ENCODE results near the gene NPAS3.

Gene NPAS3

DNA sequence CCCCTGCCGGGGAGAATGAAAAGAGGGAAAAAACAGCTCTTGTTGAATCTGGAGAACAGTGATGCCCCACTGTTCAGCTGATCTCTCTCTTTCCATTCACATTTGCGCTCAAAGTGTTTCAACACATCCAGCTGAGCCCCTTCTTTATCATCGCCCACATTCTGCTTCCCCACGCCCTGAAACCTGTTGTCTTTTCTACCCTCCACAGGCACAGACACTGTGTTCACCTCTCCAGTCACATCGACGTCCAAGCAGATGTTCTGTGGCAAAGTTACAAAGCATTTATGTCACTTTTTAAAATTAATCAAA, 673.5 kb downstream of the NPAS3 start:
- TF ChIP-seq GATA3 (IDR thresholded peaks at IDR 0.05; ENCODE audit: low read depth, low read length) = no peak
- TF ChIP-seq GATA2 (IDR thresholded peaks at IDR 0.05; ENCODE audit: low read depth, low read length) = no peak

GRCh38 chr14:33617154-33617553, 678.5 kb downstream of the NPAS3 start:
- TF ChIP-seq GATA2 (IDR thresholded peaks at IDR 0.05; ENCODE audit: low read depth, low read length) (no peak), GATA3 (IDR thresholded peaks at IDR 0.05; ENCODE audit: low read depth, low read length) (no peak)

DNA sequence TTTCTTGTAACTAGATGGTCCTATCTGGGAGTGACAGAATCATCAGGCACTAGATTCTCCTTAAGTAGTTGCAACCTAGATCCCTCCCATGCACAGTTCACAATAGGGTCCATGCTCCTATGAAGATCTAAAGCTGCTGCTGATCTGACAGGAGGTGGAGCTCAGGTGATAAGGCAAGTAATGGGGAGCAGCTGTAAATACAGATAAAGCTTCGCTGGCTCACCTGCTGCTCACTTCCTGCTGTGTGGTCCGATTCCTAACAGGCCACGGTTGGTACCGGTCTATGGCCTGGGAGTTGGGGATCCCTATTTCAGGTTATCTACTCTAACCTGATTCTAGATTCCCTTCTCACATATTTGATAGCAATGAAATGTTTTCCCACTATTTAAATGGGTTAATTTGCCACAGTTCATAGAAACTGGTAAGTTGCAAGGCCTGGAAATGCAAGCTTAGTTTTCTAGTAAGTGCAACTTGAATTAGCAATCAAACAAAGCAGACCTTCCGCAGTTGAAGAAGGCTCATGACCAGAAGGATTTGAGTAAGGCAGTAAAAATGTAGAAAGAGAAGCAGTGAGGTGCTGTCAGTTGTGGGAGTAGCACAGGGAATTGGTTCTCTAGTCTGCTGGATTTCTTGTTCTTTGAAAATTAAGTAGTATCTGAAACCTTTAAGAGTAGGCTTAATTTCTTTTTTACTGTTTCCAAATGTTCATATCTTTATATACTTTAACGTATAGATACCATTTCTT, 679.9 kb downstream of the NPAS3 start:
- TF ChIP-seq GATA2 (IDR thresholded peaks at IDR 0.05; ENCODE audit: low read depth, low read length) = no peak
- TF ChIP-seq GATA3 (IDR thresholded peaks at IDR 0.05; ENCODE audit: low read depth, low read length) = no peak

GRCh38 chr14:33622496-33622895, 683.8 kb downstream of the NPAS3 start:
- no peak for TF ChIP-seq GATA3 (IDR thresholded peaks at IDR 0.05; ENCODE audit: low read depth, low read length)
- TF ChIP-seq GATA2 (IDR thresholded peaks at IDR 0.05; ENCODE audit: low read depth, low read length) = no peak

- no peak for TF ChIP-seq GATA2 (IDR thresholded peaks at IDR 0.05; ENCODE audit: low read depth, low read length)
- TF ChIP-seq GATA3 (IDR thresholded peaks at IDR 0.05; ENCODE audit: low read depth, low read length) = no peak
Observed at GRCh38 chr14:33629792-33630191, 691.1 kb downstream of the NPAS3 start.

DNA sequence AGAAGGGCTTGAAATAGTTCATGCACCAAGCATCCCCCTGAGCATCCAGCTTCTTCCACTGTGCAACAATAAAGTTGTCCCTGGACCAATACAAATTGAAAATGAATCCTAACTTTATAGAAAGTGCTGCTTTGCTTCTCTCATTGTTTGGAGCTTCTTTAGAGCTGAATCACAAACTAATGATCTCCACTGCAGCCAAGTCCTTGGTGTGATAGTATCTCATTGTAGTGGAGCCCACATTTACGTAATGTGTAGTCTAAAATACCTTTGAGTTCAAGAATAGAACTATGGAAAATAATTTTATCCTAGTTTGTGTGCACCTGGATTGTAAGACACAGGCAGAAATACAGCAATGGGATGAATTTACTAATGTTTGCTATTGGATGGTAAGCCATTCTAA, 692.3 kb downstream of the NPAS3 start:
- no peak for TF ChIP-seq GATA2 (IDR thresholded peaks at IDR 0.05; ENCODE audit: low read depth, low read length)
- TF ChIP-seq GATA3 (IDR thresholded peaks at IDR 0.05; ENCODE audit: low read depth, low read length) = no peak

GRCh38 chr14:33631441-33631840, 692.8 kb downstream of the NPAS3 start:
- no peak for TF ChIP-seq GATA3 (IDR thresholded peaks at IDR 0.05; ENCODE audit: low read depth, low read length)
- TF ChIP-seq GATA2 (IDR thresholded peaks at IDR 0.05; ENCODE audit: low read depth, low read length) = no peak

DNA sequence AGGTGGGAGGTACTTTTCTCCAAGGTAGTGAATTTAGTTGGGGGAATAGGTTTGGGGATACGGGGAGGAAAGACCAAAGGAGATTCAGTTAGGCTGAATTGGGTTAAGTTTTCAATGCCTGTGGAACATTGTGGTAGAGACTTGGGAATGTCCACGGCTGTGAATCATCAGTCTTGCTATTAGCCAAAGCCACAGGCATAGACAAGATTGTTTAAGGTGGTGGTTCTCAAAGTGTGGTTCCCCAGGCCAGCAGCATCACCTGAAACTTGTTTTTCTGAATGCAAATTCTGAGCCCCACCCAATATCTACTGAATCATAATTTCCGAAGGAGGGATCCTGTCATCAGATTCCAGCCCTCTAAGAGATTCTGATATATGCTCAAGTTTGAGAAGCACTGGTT, 696.0 kb downstream of the NPAS3 start:
- TF ChIP-seq GATA2 (IDR thresholded peaks at IDR 0.05; ENCODE audit: low read depth, low read length) (no peak), GATA3 (IDR thresholded peaks at IDR 0.05; ENCODE audit: low read depth, low read length) (no peak)

DNA sequence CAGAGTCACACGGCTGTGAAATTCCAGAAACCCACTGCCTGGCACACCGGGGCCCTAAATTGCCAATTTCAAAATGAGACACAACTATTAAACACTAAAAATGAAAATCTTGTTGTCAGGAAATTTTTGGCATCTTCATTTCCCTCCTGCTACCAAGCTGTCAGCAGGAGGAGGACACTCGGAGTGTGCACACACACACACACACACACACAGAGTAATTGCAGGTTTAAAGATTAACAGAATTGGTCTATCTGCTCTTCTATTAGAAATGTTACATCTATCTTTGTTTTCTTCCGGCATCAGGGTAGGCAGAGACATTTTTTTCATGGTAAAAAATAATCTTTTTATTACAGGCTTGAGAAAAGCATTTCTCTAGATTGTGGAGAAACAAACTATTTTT, 698.0 kb downstream of the NPAS3 start:
- TF ChIP-seq GATA2 (IDR thresholded peaks at IDR 0.05; ENCODE audit: low read depth, low read length) (no peak), GATA3 (IDR thresholded peaks at IDR 0.05; ENCODE audit: low read depth, low read length) (no peak)

- TF ChIP-seq GATA3 (IDR thresholded peaks at IDR 0.05; ENCODE audit: low read depth, low read length) (no peak), GATA2 (IDR thresholded peaks at IDR 0.05; ENCODE audit: low read depth, low read length) (no peak)
Observed at GRCh38 chr14:33642080-33642479, 703.4 kb downstream of the NPAS3 start.

GRCh38 chr14:33642691-33643244, 704.1 kb downstream of the NPAS3 start:
- TF ChIP-seq GATA3 (IDR thresholded peaks at IDR 0.05; ENCODE audit: low read depth, low read length) = no peak
- no peak for TF ChIP-seq GATA2 (IDR thresholded peaks at IDR 0.05; ENCODE audit: low read depth, low read length)

DNA sequence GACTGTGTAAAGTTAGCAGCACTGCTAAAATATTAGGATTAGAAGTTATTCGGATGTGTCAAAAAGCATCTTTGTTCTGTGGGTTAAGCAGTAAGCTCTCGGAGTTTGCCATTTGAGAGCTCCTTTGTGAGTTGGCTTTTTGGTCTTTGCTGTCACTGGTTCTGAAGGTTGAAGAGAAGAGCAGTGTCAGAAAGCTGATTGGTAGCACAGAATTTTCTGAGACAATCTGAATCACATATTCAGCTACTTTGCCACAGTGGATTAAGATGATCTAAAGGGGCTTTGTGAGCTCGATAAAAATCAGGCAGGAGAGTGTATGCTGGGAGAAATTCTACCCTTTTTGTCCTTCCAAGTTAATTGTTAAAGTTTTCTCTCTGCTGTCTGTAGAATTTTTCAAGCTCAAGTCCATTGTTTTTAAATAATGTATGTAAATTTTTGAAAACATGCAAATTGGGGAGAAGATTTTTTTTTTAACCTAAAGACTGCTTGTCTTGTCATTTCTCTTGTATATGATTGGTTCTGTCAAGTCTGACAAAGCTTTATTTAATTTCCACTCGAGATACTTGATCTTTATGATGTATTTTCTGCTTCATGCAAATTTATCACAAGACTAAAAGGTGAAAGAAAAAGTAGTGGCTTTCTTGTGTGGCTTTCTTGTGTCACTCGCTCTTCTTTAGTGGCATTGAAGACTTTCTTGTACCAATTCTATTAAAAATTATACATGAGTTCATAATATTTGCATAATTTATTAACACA, 704.9 kb downstream of the NPAS3 start:
- TF ChIP-seq GATA3 (IDR thresholded peaks at IDR 0.05; ENCODE audit: low read depth, low read length) (no peak), GATA2 (IDR thresholded peaks at IDR 0.05; ENCODE audit: low read depth, low read length) (no peak)

- no peak for TF ChIP-seq GATA3 (IDR thresholded peaks at IDR 0.05; ENCODE audit: low read depth, low read length)
Observed at GRCh38 chr14:33646692-33647260, 708.1 kb downstream of the NPAS3 start.

DNA sequence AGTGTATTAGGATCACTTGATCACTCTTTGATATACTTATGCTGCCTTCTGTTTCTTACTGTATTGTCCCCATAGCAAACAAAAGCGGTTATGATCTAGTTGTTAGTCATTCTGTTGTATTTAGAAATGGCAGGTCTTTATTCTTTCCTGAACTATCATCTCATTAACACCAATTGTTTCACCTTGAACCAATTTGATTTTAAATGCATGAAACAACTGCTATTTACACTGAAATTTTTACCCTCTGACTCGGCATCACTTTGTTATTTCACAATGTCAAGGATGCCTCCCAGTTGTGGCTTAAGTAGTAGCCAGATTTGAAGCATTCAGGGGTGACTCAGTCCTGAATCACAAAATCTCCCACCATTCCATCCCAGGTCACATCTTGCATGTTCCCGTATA, 708.7 kb downstream of the NPAS3 start:
- TF ChIP-seq GATA2 (IDR thresholded peaks at IDR 0.05; ENCODE audit: low read depth, low read length) (no peak), GATA3 (IDR thresholded peaks at IDR 0.05; ENCODE audit: low read depth, low read length) (no peak)

DNA sequence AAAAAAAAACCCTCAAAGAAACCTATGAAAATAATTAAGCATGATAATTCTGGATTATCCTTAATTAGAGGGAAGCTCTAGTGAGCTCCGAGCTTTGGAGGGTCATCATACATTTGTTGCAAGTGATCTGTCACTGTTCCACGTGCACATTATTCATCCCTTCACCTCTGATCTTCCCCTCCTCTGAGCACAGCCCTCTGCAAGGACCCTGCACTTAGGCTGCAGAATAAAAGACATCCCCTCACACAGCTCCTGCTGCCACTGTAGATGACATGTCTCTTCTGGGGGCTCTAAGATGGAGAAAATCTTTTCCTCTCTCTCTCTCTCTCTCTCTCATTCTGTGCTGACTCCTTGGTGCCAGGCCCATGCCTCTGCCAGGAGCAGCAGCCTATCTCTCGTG, 711.8 kb downstream of the NPAS3 start:
- no peak for TF ChIP-seq GATA3 (IDR thresholded peaks at IDR 0.05; ENCODE audit: low read depth, low read length)
- TF ChIP-seq GATA2 (IDR thresholded peaks at IDR 0.05; ENCODE audit: low read depth, low read length) = no peak
